ENCODE results near the gene MARVELD2. TPM values are rescaled to one million over a fixed set of nuclear protein-coding genes. Genes with fewer than 3 reads are reported as not detected.
"Not testable (repeated sequence)": the region's sequence is repeated elsewhere in the genome, so short reads cannot be mapped to it uniquely, and the experiment has no call there.

The MARVELD2 gene
- total RNA-seq, 1 experiment from 2014 or later: 21.6 TPM

- Histone ChIP-seq H3K36me3 (ENCODE audit: control insufficient read depth in 1 of 2, insufficient read depth in 2 of 2, low read length in 2 of 2) (peaks cover 7% of the 10 kb centered on the region in 2 experiments; a peak in 3 of 4 replicates), H3K79me2 (ENCODE audit: insufficient read depth, low read length) (no peaks in the 10 kb centered on the region), H3K9me3 (ENCODE audit: control insufficient read depth in 1 of 2, insufficient read depth in 1 of 2, low read depth in 1 of 2, low read length in 2 of 2) (no peaks in the 10 kb centered on the region), H4K20me1 (ENCODE audit: insufficient read depth) (no peaks in the 10 kb centered on the region), H2AFZ (ENCODE audit: low read depth, low read length, poor library complexity, severe bottlenecking) (no peak overlapping the region), H3K4me1 (ENCODE audit: control insufficient read depth in 1 of 2, insufficient read depth in 2 of 2, low read length in 2 of 2) (no peaks in the 10 kb centered on the region), H3K4me3 (replicated peaks in 1 of 2; ENCODE audit: low read depth in 1 of 2, low read length in 2 of 2) (no peak overlapping the region), H3K4me2 (ENCODE audit: low read length) (no peak overlapping the region), H3K9me2 (ENCODE audit: insufficient read depth) (no peaks in the 10 kb centered on the region), H3K27me3 (ENCODE audit: insufficient read depth, low read length) (no peaks in the 10 kb centered on the region), H3K27ac (ENCODE audit: low read depth, low read length) (no peak overlapping the region), H3K9ac (ENCODE audit: low read length) (no peak overlapping the region)
- DNase-seq (ENCODE audit: low read depth, low spot score) (no peak), ATAC-seq (no peak)
- no TSS peak for BruUV-seq (replicated peaks)
- TF ChIP-seq, protein P1, sequence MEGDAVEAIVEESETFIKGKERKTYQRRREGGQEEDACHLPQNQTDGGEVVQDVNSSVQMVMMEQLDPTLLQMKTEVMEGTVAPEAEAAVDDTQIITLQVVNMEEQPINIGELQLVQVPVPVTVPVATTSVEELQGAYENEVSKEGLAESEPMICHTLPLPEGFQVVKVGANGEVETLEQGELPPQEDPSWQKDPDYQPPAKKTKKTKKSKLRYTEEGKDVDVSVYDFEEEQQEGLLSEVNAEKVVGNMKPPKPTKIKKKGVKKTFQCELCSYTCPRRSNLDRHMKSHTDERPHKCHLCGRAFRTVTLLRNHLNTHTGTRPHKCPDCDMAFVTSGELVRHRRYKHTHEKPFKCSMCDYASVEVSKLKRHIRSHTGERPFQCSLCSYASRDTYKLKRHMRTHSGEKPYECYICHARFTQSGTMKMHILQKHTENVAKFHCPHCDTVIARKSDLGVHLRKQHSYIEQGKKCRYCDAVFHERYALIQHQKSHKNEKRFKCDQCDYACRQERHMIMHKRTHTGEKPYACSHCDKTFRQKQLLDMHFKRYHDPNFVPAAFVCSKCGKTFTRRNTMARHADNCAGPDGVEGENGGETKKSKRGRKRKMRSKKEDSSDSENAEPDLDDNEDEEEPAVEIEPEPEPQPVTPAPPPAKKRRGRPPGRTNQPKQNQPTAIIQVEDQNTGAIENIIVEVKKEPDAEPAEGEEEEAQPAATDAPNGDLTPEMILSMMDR (IDR thresholded peaks at IDR 0.05 in 2 of 3, conservative IDR thresholded peaks at IDR 0.05 in 1 of 3; ENCODE audit: borderline replicate concordance in 1 of 3, insufficient read depth in 1 of 3, low read depth in 2 of 3, low read length in 2 of 3): no peak
- TF ChIP-seq FOSL1 (IDR thresholded peaks at IDR 0.05; ENCODE audit: low read depth) (no peak), ATF3 (IDR thresholded peaks at IDR 0.05) (no peak), ZNF274 (IDR thresholded peaks at IDR 0.05; ENCODE audit: low read depth, low read length) (no peak), SP1 (IDR thresholded peaks at IDR 0.05; ENCODE audit: low read depth) (no peak), ELF1 (IDR thresholded peaks at IDR 0.05; ENCODE audit: borderline replicate concordance, low read depth) (no peak), REST (IDR thresholded peaks at IDR 0.05; ENCODE audit: low read depth) (no peak), TCF7L2 (IDR thresholded peaks at IDR 0.05; ENCODE audit: borderline replicate concordance, extremely low read depth, insufficient read depth, insufficient read length) (no peak), CEBPB (IDR thresholded peaks at IDR 0.05; ENCODE audit: low read depth) (no peak), RAD21 (IDR thresholded peaks at IDR 0.05; ENCODE audit: low read depth) (no peak), SIN3A (IDR thresholded peaks at IDR 0.05; ENCODE audit: low read depth) (no peak), SRF (IDR thresholded peaks at IDR 0.05; ENCODE audit: low read depth) (no peak), EZH2 (IDR thresholded peaks at IDR 0.05) (no peak)
- TF ChIP-seq, protein P2, sequence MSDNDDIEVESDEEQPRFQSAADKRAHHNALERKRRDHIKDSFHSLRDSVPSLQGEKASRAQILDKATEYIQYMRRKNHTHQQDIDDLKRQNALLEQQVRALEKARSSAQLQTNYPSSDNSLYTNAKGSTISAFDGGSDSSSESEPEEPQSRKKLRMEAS (IDR thresholded peaks at IDR 0.05): no peak
- RAD21 ChIA-PET (ENCODE audit: low non-redundant PET in 1 of 2, low total read pairs in 2 of 2, uncharacterized antibody in 2 of 2, unreplicated experiment in 2 of 2): no interaction called here
- POLR2A ChIA-PET: no interaction called here
- CTCF ChIA-PET: no interaction called here
- intact Hi-C loops (cut with micrococcal nuclease): no loop called here
These were observed 17.7 kb downstream of the MARVELD2 start for GRCh38 chr5:69432412-69433206.

- H3K79me2 ChIP-seq (ENCODE audit: insufficient read depth, low read length); H2AFZ ChIP-seq (ENCODE audit: low read depth, low read length, poor library complexity, severe bottlenecking); DNase-seq (ENCODE audit: low read depth, low spot score); H3K9me3 ChIP-seq (ENCODE audit: control insufficient read depth in 1 of 2, insufficient read depth in 1 of 2, low read depth in 1 of 2, low read length in 2 of 2); BruUV-seq (replicated peaks); intact Hi-C loops (cut with micrococcal nuclease); CTCF ChIA-PET; H3K4me3 ChIP-seq (replicated peaks in 1 of 2; ENCODE audit: low read depth in 1 of 2, low read length in 2 of 2); H4K20me1 ChIP-seq (ENCODE audit: insufficient read depth); H3K4me1 ChIP-seq (ENCODE audit: control insufficient read depth in 1 of 2, insufficient read depth in 2 of 2, low read length in 2 of 2); H3K4me2 ChIP-seq (ENCODE audit: low read length); ATAC-seq; H3K36me3 ChIP-seq (ENCODE audit: control insufficient read depth in 1 of 2, insufficient read depth in 2 of 2, low read length in 2 of 2); H3K27ac ChIP-seq (ENCODE audit: low read depth, low read length); H3K27me3 ChIP-seq (ENCODE audit: insufficient read depth, low read length); POLR2A ChIA-PET; H3K9ac ChIP-seq (ENCODE audit: low read length); RAD21 ChIA-PET (ENCODE audit: low non-redundant PET in 1 of 2, low total read pairs in 2 of 2, uncharacterized antibody in 2 of 2, unreplicated experiment in 2 of 2); H3K9me2 ChIP-seq (ENCODE audit: insufficient read depth): not testable (repeated sequence)
These were observed 20.5 kb downstream of the MARVELD2 start for GRCh38 chr5:69435276-69435884.
